Natural killer cell (primary cell): ENCODE results near the gene CD300E. TPM values are rescaled to one million over a fixed set of nuclear protein-coding genes. Genes with fewer than 3 reads are reported as not detected.

Experiments used
- ATAC-seq, 3 donors: fragments of 150-1000 bp in 2 of 3; fragments of 200-7000 bp in 1 of 3; cut with Tn5 transposase; 1 replicate in 1 of 3; 2 replicates in 2 of 3; pipeline ENCODE4 v1.10.0; 2021; ENCODE audit warnings: mild to moderate bottlenecking in 2 of 3, moderate library complexity in 2 of 3
- DNase-seq, 2 donors: peaks; one replicate each; pipeline versions ENCODE4 v3.0.0 to v3.0.0-alpha.2; 2013 to 2021; ENCODE audit warnings: mixed read lengths in 1 of 2
- H3K27ac ChIP-seq: one replicate; pipeline ENCODE4 v1.5.1; 2013; ENCODE audit warnings: mild to moderate bottlenecking, low read length
- H3K27me3 ChIP-seq: one replicate; pipeline ENCODE4 v1.6.1; 2013; ENCODE audit warnings: low read length; ENCODE audit not compliant: control insufficient read depth, insufficient read depth
- H3K36me3 ChIP-seq: one replicate; pipeline ENCODE4 v1.6.1; 2013; ENCODE audit warnings: low read length; ENCODE audit not compliant: control insufficient read depth, insufficient read depth
- H3K4me1 ChIP-seq: one replicate; pipeline ENCODE4 v1.6.1; 2013; ENCODE audit warnings: low read length; ENCODE audit not compliant: control insufficient read depth, insufficient read depth
- H3K4me3 ChIP-seq: one replicate; pipeline ENCODE4 v1.5.1; 2013; ENCODE audit warnings: low read length
- H3K9me3 ChIP-seq: one replicate; pipeline ENCODE4 v1.6.1; 2013; ENCODE audit warnings: low read length; ENCODE audit not compliant: control insufficient read depth, insufficient read depth
- H3K27ac Mint-ChIP-seq, 2 donors: one replicate each; pipeline ENCODE4 v1.8.0; 2022; ENCODE audit warnings: mild to moderate bottlenecking in 2 of 2, mixed read lengths in 2 of 2, moderate library complexity in 1 of 2
- H3K27me3 Mint-ChIP-seq, 2 donors: one replicate each; pipeline ENCODE4 v1.8.0; 2022; ENCODE audit warnings: low read depth in 2 of 2, mixed read lengths in 2 of 2
- H3K36me3 Mint-ChIP-seq: one replicate; pipeline ENCODE4 v1.8.0; 2022; ENCODE audit warnings: mixed read lengths
- H3K4me1 Mint-ChIP-seq, 2 donors: one replicate each; pipeline ENCODE4 v1.8.0; 2022; ENCODE audit warnings: mixed read lengths in 2 of 2
- H3K4me3 Mint-ChIP-seq: one replicate; pipeline ENCODE4 v1.8.0; 2022; ENCODE audit warnings: mild to moderate bottlenecking, moderate library complexity, mixed read lengths
- H3K9me3 Mint-ChIP-seq, 2 donors: one replicate each; pipeline ENCODE4 v1.8.0; 2022; ENCODE audit warnings: mixed read lengths in 2 of 2
- CTCF ChIP-seq: fragments of 200-600 bp; IDR thresholded peaks from one replicate; pipeline ENCODE4 v1.8.0; 2022; ENCODE audit warnings: antibody characterized with exemption
- WGBS: methylation state at CpG from one replicate; pipeline ENCODE4 v1.1.7; 2013; ENCODE audit warnings: missing lambda C conversion rate; ENCODE audit not compliant: insufficient coverage; 5-methylcytosine and 5-hydroxymethylcytosine counted together
- intact Hi-C: fragments of 100-400 bp; cut with micrococcal nuclease; formaldehyde crosslinking; loops from one replicate; pipeline ENCODE4 v1.14.2; 2022
- total RNA-seq, 4 donors: library from RNA; stranded (reverse); fragments of 120-200 nt in 1 of 4; gene quantifications; one replicate each; pipeline versions ENCODE4 v1.2.3 to v1.2.4, GENCODE V29; 2013 to 2022

The CD300E gene
- total RNA-seq, 3 donors from 2014 or later (not counting 1 experiment from before 2014, with no cell fraction given) = 6.9 to 10.0 (median 8.9) TPM

DNA sequence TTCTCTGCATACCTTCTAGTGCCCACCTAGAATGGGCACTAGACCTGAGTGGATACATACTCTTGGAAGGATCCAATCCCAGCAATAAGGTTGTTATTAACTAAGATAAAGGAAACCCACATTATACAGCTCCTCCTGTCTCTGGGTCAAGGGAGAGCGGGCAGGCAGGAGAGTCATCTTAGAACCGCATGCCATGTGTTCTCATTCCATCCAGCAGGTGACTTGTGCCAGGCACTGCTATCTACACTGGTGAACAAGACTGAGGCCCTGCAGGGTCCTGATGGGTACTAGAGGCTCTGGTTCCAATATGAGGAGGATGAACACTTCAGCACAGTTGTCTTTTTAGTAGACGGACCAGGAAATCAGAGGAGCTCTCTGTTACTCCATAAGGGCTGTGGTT is 50.4 kb downstream of the CD300E start:
- intact Hi-C loops = no loop called here
- ATAC-seq (no peak), DNase-seq (no peak)
- Mint-ChIP-seq H3K27ac (no peak overlapping the region), H3K27me3 (peaks cover 30 to 37% of the 10 kb centered on the region in 2 donors), H3K4me3 (no peak overlapping the region), H3K4me1 (peaks cover 5 to 14% of the 10 kb centered on the region in 2 donors), H3K9me3 (no peaks in the 10 kb centered on the region), H3K36me3 (no peaks in the 10 kb centered on the region)
- no peaks in the 10 kb centered on the region for H3K9me3 ChIP-seq
- no peaks in the 10 kb centered on the region for H3K36me3 ChIP-seq
- no peak overlapping the region for H3K27ac ChIP-seq
- H3K4me1 ChIP-seq = peaks cover 4% of the 10 kb centered on the region
- WGBS = 92% methylated on average over 3 of the region's 3 CpGs
- no peaks in the 10 kb centered on the region for H3K27me3 ChIP-seq
- no peak overlapping the region for H3K4me3 ChIP-seq
- TF ChIP-seq CTCF = no peak

- no peak for TF ChIP-seq CTCF
- 96% methylated on average over 4 of the region's 4 CpGs for WGBS
- Mint-ChIP-seq H3K4me1 (peaks cover 5 to 19% of the 10 kb centered on the region in 2 donors), H3K9me3 (no peaks in the 10 kb centered on the region), H3K27ac (no peak overlapping the region), H3K27me3 (peaks cover 32 to 44% of the 10 kb centered on the region in 2 donors), H3K4me3 (no peak overlapping the region), H3K36me3 (no peaks in the 10 kb centered on the region)
- ATAC-seq = no peak
- no peaks in the 10 kb centered on the region for H3K36me3 ChIP-seq
- H3K27ac ChIP-seq = no peak overlapping the region
- H3K27me3 ChIP-seq = no peaks in the 10 kb centered on the region
- no peak overlapping the region for H3K4me3 ChIP-seq
- intact Hi-C loops = no loop called here
- H3K4me1 ChIP-seq = peaks cover 10% of the 10 kb centered on the region
- no peak for DNase-seq
- no peaks in the 10 kb centered on the region for H3K9me3 ChIP-seq
These were observed 51.8 kb downstream of the CD300E start for GRCh38 chr17:74571621-74572270.

GRCh38 chr17:74569020-74570003 is 54.2 kb downstream of the CD300E start:
- DNase-seq (peak in 1 of 2 donors; percentile 20), ATAC-seq (peak; percentile 63 to 66 (median 65))
- peaks cover 5 to 19% of the 10 kb centered on the region in 2 donors for H3K4me1 Mint-ChIP-seq
- no peak for TF ChIP-seq CTCF
- no peak overlapping the region for H3K27ac Mint-ChIP-seq
- Histone ChIP-seq H3K4me1 (peaks cover 16% of the 10 kb centered on the region), H3K27ac (no peak overlapping the region), H3K4me3 (no peak overlapping the region), H3K36me3 (no peaks in the 10 kb centered on the region), H3K27me3 (no peaks in the 10 kb centered on the region), H3K9me3 (no peaks in the 10 kb centered on the region)
- no peak overlapping the region for H3K4me3 Mint-ChIP-seq
- intact Hi-C loops = no loop called here
- no peaks in the 10 kb centered on the region for H3K36me3 Mint-ChIP-seq
- no peaks in the 10 kb centered on the region for H3K9me3 Mint-ChIP-seq
- peaks cover 22% of the 10 kb centered on the region in 2 donors for H3K27me3 Mint-ChIP-seq
- WGBS = 27% methylated on average over 32 of the region's 32 CpGs
